ENCODE measurements around the gene NNT.
"Not testable (repeated sequence)": the region's sequence is repeated elsewhere in the genome, so short reads cannot be mapped to it uniquely, and the experiment has no call there.

Gene NNT

DNA sequence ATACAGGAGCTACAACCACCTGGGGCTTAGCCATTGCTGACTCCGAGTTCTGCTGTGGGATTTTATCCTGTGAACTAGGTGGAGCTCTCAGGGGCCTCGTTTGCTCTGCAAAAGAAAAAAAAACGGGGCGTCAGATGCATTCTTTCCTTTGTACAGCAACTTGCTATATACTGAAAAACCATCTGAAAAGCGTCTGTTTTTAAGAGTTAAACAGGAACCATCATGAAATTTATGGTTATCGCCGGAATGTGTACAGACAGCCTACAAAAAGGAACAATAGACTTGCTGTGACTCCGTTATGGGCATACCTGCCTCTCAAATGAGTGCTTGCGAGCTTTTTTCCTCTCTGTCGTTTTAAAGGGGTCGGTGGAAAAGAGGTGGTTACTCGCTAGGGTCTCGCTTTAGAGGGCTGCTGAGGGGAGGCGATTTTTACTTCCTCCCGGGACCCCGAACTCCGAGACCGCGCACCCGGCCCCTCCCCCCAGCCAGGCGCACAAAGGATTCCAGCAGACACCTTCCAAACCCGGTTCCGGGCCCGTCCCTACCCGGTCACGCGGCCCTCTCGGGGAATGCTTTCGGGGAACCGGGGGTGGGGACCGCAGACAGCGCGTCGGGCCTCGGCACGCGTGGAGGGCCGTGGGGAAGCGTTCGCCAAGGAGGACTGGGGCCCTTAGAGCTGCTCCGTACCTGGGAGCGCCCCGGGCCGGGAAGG, 46.9 kb upstream of the NNT start:
- peak overlapping the region; percentile 68 for H2AFZ ChIP-seq (ENCODE audit: low read depth, low read length, severe bottlenecking)
- no peaks in the 10 kb centered on the region for H3K9me2 ChIP-seq (replicated peaks; ENCODE audit: insufficient read depth, low read length)
- H3K79me2 ChIP-seq (ENCODE audit: insufficient read depth, low read length), result peaks cover 52% of the 10 kb centered on the region
- H3F3A ChIP-seq (ENCODE audit: insufficient read depth), result peaks cover 8% of the 10 kb centered on the region; the same call in 1 of the 2 replicates
- no peak for TF ChIP-seq EZH2phosphoT487 (conservative IDR thresholded peaks at IDR 0.05; ENCODE audit: low read length)
- TF ChIP-seq, protein P1, sequence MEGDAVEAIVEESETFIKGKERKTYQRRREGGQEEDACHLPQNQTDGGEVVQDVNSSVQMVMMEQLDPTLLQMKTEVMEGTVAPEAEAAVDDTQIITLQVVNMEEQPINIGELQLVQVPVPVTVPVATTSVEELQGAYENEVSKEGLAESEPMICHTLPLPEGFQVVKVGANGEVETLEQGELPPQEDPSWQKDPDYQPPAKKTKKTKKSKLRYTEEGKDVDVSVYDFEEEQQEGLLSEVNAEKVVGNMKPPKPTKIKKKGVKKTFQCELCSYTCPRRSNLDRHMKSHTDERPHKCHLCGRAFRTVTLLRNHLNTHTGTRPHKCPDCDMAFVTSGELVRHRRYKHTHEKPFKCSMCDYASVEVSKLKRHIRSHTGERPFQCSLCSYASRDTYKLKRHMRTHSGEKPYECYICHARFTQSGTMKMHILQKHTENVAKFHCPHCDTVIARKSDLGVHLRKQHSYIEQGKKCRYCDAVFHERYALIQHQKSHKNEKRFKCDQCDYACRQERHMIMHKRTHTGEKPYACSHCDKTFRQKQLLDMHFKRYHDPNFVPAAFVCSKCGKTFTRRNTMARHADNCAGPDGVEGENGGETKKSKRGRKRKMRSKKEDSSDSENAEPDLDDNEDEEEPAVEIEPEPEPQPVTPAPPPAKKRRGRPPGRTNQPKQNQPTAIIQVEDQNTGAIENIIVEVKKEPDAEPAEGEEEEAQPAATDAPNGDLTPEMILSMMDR (IDR thresholded peaks at IDR 0.05; ENCODE audit: insufficient read depth, low read length, poor library complexity, severe bottlenecking), result no peak
- H3K27ac ChIP-seq (ENCODE audit: low read depth, low read length), result peak overlapping the region; percentile 86
- H3K36me3 ChIP-seq (ENCODE audit: low read length), result peaks cover 30% of the 10 kb centered on the region
- H3K9me3 ChIP-seq (ENCODE audit: insufficient read depth, low read length), result no peaks in the 10 kb centered on the region
- H3K4me3 ChIP-seq (ENCODE audit: insufficient read depth, low read length, poor library complexity, severe bottlenecking), result peak overlapping the region; percentile 97
- H4K20me1 ChIP-seq (ENCODE audit: low read depth, low read length), result no peaks in the 10 kb centered on the region
- no peaks in the 10 kb centered on the region for H3K27me3 ChIP-seq (ENCODE audit: low read length)
- peak overlapping the region; percentile 87 for H3K9ac ChIP-seq (ENCODE audit: low read length)
- H3K4me2 ChIP-seq (ENCODE audit: low read depth, low read length, poor library complexity, severe bottlenecking), result peak overlapping the region; percentile 77

DNA sequence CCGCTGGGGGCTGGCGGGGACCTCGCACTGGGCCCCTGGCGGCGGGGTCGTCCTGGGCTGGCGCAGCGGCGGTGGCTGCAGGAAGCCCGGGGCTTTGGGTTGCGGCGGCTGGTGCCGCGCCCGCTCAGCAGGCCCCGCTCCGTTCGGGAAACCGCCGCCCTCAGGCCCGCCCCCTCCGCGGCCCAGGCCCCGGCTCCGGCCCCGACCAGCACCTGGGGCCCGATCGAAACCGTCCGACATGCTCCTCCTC, 46.4 kb upstream of the NNT start:
- Histone ChIP-seq H3K36me3 (ENCODE audit: low read length) (peaks cover 26% of the 10 kb centered on the region), H3K9ac (ENCODE audit: low read length) (peak overlapping the region; percentile 87), H2AFZ (ENCODE audit: low read depth, low read length, severe bottlenecking) (peak overlapping the region; percentile 96), H3K4me3 (ENCODE audit: insufficient read depth, low read length, poor library complexity, severe bottlenecking) (peak overlapping the region; percentile 97), H3K4me2 (ENCODE audit: low read depth, low read length, poor library complexity, severe bottlenecking) (peak overlapping the region; percentile 77), H3K79me2 (ENCODE audit: insufficient read depth, low read length) (peaks cover 47% of the 10 kb centered on the region), H3K27ac (ENCODE audit: low read depth, low read length) (peak overlapping the region; percentile 86)
- H3K27me3 ChIP-seq (ENCODE audit: low read length); H3F3A ChIP-seq (ENCODE audit: insufficient read depth); H3K9me3 ChIP-seq (ENCODE audit: insufficient read depth, low read length); H3K9me2 ChIP-seq (replicated peaks; ENCODE audit: insufficient read depth, low read length); H4K20me1 ChIP-seq (ENCODE audit: low read depth, low read length): not testable (repeated sequence)

DNA sequence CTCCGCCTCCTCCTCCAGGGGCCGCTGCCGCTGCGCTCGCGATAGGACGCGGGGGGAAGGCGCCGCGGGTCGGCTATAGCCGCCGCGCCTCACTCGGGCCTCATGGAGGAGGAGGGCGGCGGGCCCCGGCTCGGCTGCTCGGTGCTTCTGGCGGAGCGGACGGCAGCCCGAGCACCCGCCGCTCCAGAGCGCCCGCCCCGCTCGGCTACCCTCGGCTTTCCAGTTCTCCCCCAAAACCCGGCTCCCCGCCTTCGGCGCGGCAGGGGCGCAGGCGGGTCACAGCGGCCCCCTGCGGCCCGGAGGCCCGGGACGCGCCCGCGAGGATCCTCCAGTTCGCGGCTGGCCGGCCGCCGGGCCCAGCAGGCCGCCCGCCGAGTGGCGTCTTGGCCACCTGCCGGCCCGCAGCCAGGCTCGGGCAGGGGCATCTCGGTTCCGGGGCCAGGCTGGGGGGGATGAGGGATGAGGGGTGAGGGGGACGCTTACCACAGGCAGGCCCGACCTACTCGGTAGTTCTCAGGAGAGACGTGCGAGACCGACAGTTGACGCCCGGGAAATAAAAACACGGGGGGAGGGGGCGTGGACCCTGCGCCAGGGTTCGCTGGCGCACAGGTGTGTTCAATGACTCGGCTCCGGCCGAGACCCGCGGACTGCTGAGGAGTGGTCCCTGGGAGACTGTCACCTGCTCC, 46.0 kb upstream of the NNT start, which contains the start of gene PAIP1:
PAIP1 (minus strand) TSS at position 221 of the 686 bp plus-strand sequence. CDS start 231 bp downstream, outside the sequence.
- Histone ChIP-seq H3K4me3 (ENCODE audit: insufficient read depth, low read length, poor library complexity, severe bottlenecking) (peak within 1 kb of the TSS; percentile 97), H3K27me3 (ENCODE audit: low read length) (no peaks in the 10 kb centered on the region), H3K9ac (ENCODE audit: low read length) (peak within 1 kb of the TSS; percentile 87), H3F3A (ENCODE audit: insufficient read depth) (peaks cover 8% of the 10 kb centered on the region; the same call in 1 of the 2 replicates), H2AFZ (ENCODE audit: low read depth, low read length, severe bottlenecking) (peak within 1 kb of the TSS; percentile 96), H4K20me1 (ENCODE audit: low read depth, low read length) (no peaks in the 10 kb centered on the region), H3K79me2 (ENCODE audit: insufficient read depth, low read length) (peaks cover 43% of the 10 kb centered on the region), H3K9me2 (replicated peaks; ENCODE audit: insufficient read depth, low read length) (no peaks in the 10 kb centered on the region), H3K27ac (ENCODE audit: low read depth, low read length) (peak within 1 kb of the TSS; percentile 86), H3K9me3 (ENCODE audit: insufficient read depth, low read length) (no peaks in the 10 kb centered on the region), H3K4me2 (ENCODE audit: low read depth, low read length, poor library complexity, severe bottlenecking) (peak within 1 kb of the TSS; percentile 77), H3K36me3 (ENCODE audit: low read length) (peaks cover 21% of the 10 kb centered on the region; the same call in 1 of the 2 replicates)
- no peak for TF ChIP-seq EZH2phosphoT487 (conservative IDR thresholded peaks at IDR 0.05; ENCODE audit: low read length)
- TF ChIP-seq, protein P1 (IDR thresholded peaks at IDR 0.05; ENCODE audit: insufficient read depth, low read length, poor library complexity, severe bottlenecking), result peak; percentile 64

DNA sequence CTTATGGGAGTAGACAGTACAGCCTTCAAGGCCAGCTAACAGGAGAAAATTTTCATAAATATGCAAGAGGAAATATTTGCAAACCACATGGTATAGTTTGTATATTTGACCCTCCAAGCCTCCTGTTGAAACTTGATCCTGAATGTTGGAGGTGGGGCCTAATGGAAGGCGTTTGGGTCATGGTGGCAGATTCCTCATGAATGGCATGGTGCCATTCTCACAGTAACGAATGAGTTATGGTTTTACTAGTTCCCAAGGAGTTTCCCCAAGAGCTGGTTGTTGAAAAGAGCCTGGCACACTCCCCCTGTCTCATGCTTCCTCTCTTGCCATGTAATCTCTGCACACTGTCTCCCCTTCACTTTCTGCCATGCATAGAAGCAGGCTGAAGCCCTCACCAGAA, 42.9 kb upstream of the NNT start:
- no peaks in the 10 kb centered on the region for H4K20me1 ChIP-seq (ENCODE audit: low read depth, low read length)
- H3K27ac ChIP-seq (ENCODE audit: low read depth, low read length), result no peak overlapping the region
- H3K9ac ChIP-seq (ENCODE audit: low read length), result no peak overlapping the region
- no peak overlapping the region for H3K4me2 ChIP-seq (ENCODE audit: low read depth, low read length, poor library complexity, severe bottlenecking)
- peaks cover 13% of the 10 kb centered on the region for H3K79me2 ChIP-seq (ENCODE audit: insufficient read depth, low read length)
- H3K27me3 ChIP-seq (ENCODE audit: low read length), result no peaks in the 10 kb centered on the region
- H3K36me3 ChIP-seq (ENCODE audit: low read length), result peaks cover 3% of the 10 kb centered on the region; the same call in 1 of the 2 replicates
- H3F3A ChIP-seq (ENCODE audit: insufficient read depth), result peaks cover 8% of the 10 kb centered on the region; the same call in 1 of the 2 replicates
- TF ChIP-seq EZH2phosphoT487 (conservative IDR thresholded peaks at IDR 0.05; ENCODE audit: low read length), result no peak
- TF ChIP-seq, protein P1 (IDR thresholded peaks at IDR 0.05; ENCODE audit: insufficient read depth, low read length, poor library complexity, severe bottlenecking), result no peak
- H3K4me3 ChIP-seq (ENCODE audit: insufficient read depth, low read length, poor library complexity, severe bottlenecking), result no peak overlapping the region
- H3K9me3 ChIP-seq (ENCODE audit: insufficient read depth, low read length), result no peaks in the 10 kb centered on the region
- no peak overlapping the region for H2AFZ ChIP-seq (ENCODE audit: low read depth, low read length, severe bottlenecking)
- H3K9me2 ChIP-seq (replicated peaks; ENCODE audit: insufficient read depth, low read length), result no peaks in the 10 kb centered on the region

Measured in SU-DHL-6 (cell line).